Measurements from ENCODE around the gene SPAG17. TPM values are rescaled to one million over a fixed set of nuclear protein-coding genes. Genes with fewer than 3 reads are reported as not detected.

The SPAG17 gene
- total and polyA plus RNA-seq, 2 of the 4 experiments (the other 2 are of a cell fraction): 0.10 TPM; not detected in 1

DNA sequence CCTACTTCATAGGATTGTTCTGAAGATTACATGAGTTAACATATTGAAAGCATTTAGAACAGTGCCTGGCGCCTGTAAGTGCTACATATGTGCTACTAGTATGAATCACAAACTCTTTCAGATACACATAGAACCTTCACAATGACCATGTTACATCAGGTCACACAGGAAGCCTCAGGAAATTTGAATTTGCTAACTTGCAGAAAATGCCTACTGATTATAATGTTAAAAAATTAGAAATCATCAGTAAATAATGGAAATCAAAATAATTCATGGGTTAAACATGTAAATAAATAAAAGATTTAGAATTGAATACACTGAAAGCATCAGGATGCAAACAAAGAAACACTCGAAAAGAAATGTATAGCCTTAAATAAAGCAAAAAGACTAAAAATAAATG lies 94.9 kb downstream of the SPAG17 start:
- H4K5ac ChIP-seq (ENCODE audit: low read depth, low read length): no peak overlapping the region
- no peaks in the 10 kb centered on the region for H3K9me1 ChIP-seq (ENCODE audit: insufficient read depth, low read length)
- intact Hi-C loops (cut with micrococcal nuclease) (no loop called here), in situ Hi-C loops (cut with MboI; ENCODE audit: low sequenced_read_pairs) (no loop called here), dilution Hi-C loops (cut with HindIII; ENCODE audit: low sequenced_read_pairs, unreplicated experiment) (no loop called here)
- no peaks in the 10 kb centered on the region for H3K9me3 ChIP-seq (ENCODE audit: control insufficient read depth, insufficient read depth, low read length)
- no peak overlapping the region for H3K56ac ChIP-seq (ENCODE audit: extremely low read depth, insufficient read depth, low read length)
- no peaks in the 10 kb centered on the region for H3K36me3 ChIP-seq (ENCODE audit: control insufficient read depth, insufficient read depth, low read length)
- no CpG with 5 or more reads among the region's 2 CpGs for WGBS, 2 experiments (ENCODE audit: extremely low coverage in 2 of 2, insufficient read length in 1 of 2)
- no peak overlapping the region for H2BK20ac ChIP-seq (ENCODE audit: low read depth, low read length)
- no peak overlapping the region for H3K18ac ChIP-seq (ENCODE audit: low read depth, low read length)
- H3K27me3 ChIP-seq (ENCODE audit: control insufficient read depth, insufficient read depth, low read length): peaks cover 1% of the 10 kb centered on the region
- H3K27ac ChIP-seq (ENCODE audit: insufficient read depth, low read length): no peak overlapping the region
- no peaks in the 10 kb centered on the region for H3K4me1 ChIP-seq (ENCODE audit: control insufficient read depth, insufficient read depth, low read length)
- BruUV-seq (replicated peaks): no TSS peak
- H3K14ac ChIP-seq (replicated peaks; ENCODE audit: low read depth, low read length): no peak overlapping the region
- no peak overlapping the region for H3K4me2 ChIP-seq (ENCODE audit: low read depth, low read length)
- H3K4me3 ChIP-seq (ENCODE audit: insufficient read depth, low read depth, low read length): no peak overlapping the region
- no peak overlapping the region for H2BK15ac ChIP-seq (ENCODE audit: low read depth, low read length)
- H3K23ac ChIP-seq (ENCODE audit: low read depth, low read length): no peak overlapping the region
- H3K9ac ChIP-seq (ENCODE audit: low read depth, low read length): no peak overlapping the region
- H2BK120ac ChIP-seq (ENCODE audit: low read depth, low read length): no peak overlapping the region
- no peak overlapping the region for H4K91ac ChIP-seq (ENCODE audit: insufficient read depth, low read depth, low read length)
- no peaks in the 10 kb centered on the region for H4K20me1 ChIP-seq (ENCODE audit: insufficient read depth, low read length)
- no peak overlapping the region for H2AK9ac ChIP-seq (replicated peaks; ENCODE audit: low read depth, low read length, poor library complexity)
- no peak overlapping the region for H4K8ac ChIP-seq (ENCODE audit: low read depth in 2 of 2, low read length in 2 of 2)
- ATAC-seq (ENCODE audit: low read depth): no peak
- TF ChIP-seq BHLHE40 (IDR thresholded peaks at IDR 0.05; ENCODE audit: low read depth, low read length): no peak
- no peak for TF ChIP-seq CHD1 (IDR thresholded peaks at IDR 0.05; ENCODE audit: low read depth, low read length)
- TF ChIP-seq MAFK (IDR thresholded peaks at IDR 0.05; ENCODE audit: low read depth, low read length): no peak
- TF ChIP-seq RFX5 (IDR thresholded peaks at IDR 0.05; ENCODE audit: low read depth, low read length): no peak
- TF ChIP-seq SMC3 (IDR thresholded peaks at IDR 0.05; ENCODE audit: low read depth, low read length): no peak
- no peak for TF ChIP-seq POLR2A (IDR thresholded peaks at IDR 0.05; ENCODE audit: low read depth, low read length)
- no peak for TF ChIP-seq RCOR1 (IDR thresholded peaks at IDR 0.05; ENCODE audit: insufficient replicate concordance, low read length)
- no peak for TF ChIP-seq ELK1 (IDR thresholded peaks at IDR 0.05; ENCODE audit: borderline replicate concordance, low read depth, low read length)
- TF ChIP-seq CEBPB (IDR thresholded peaks at IDR 0.05; ENCODE audit: low read depth, low read length): no peak
- no peak for TF ChIP-seq RAD21 (IDR thresholded peaks at IDR 0.05; ENCODE audit: low read length)
- TF ChIP-seq CTCF (conservative IDR thresholded peaks at IDR 0.05; ENCODE audit: low read depth, low read length): no peak
- no peak for TF ChIP-seq MXI1 (IDR thresholded peaks at IDR 0.05; ENCODE audit: borderline replicate concordance, low read depth, low read length)
- TF ChIP-seq FOS (IDR thresholded peaks at IDR 0.05; ENCODE audit: low read depth, low read length): no peak
- no peak for DNase-seq
- no peaks in the 10 kb centered on the region for H3K79me1 ChIP-seq (ENCODE audit: low read depth in 1 of 2, low read length in 2 of 2)
- H2AFZ ChIP-seq (replicated peaks; ENCODE audit: low read length, poor library complexity): no peak overlapping the region
- H3K4ac ChIP-seq (ENCODE audit: low read depth, low read length): no peak overlapping the region
- no peak overlapping the region for H2AK5ac ChIP-seq (ENCODE audit: low read depth, low read length)
- ChIA-PET POLR2A (ENCODE audit: unreplicated experiment) (no interaction called here), CTCF (interaction anchor here (0.6 kb wide), 1 partner anchor 18 kb away, joined by 3 read pairs; no protein-coding TSS in a partner anchor)
- H2BK5ac ChIP-seq (ENCODE audit: low read depth, low read length, poor library complexity, severe bottlenecking): no peak overlapping the region

All from IMR-90 (cell line).